ENCODE measurements around the gene CNOT6L.

Gene CNOT6L

GRCh38 chr4:77820649-77821561, 1.7 kb upstream of the CNOT6L start:
- DNase-seq (ENCODE audit: low spot score), result no peak

DNA sequence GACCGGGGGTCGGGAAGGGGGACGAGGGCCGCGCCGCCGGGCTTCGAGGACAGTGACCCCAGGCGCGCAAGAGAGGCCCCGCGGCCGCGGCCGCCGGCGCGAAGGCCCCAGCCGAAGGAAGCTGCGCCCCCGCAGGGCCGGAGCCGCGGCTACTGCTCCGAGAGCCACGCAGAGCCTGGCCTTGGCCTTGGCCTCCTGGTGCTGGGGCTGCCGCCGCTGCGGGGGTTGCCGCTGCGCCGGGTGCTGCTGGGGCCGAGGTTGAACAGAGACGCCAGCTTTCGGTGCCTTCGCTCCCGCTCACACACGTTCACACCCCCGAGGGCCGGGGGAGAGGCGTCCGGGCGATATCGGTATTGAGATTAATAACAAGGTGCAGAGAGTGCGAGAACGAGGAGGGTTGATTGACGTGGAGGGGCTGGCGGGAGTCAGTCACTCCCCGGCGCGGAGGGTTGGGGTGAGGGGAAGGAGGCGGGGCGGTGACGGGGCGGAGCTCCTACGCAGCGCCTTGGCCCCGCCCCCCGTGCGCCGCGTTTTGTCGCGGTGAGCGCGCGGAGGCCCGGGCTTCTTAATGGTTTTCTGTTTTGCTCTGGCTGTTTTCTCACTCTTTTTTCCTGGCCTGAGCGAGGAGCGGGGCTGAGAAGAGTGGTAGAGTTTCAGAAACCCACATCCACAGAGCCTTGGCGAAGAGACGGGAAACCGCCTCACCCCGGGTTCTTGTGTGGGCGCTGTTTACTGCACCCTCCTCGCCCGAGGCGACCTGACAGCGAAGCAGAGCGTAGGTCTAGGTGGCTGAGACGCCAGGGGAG, 878 bp upstream of the CNOT6L start:
- peak; percentile 94 for DNase-seq (ENCODE audit: low spot score)

- no peak for DNase-seq (ENCODE audit: low spot score)
Observed at GRCh38 chr4:77819404-77819842, 255 bp upstream of the CNOT6L start.

- DNase-seq (ENCODE audit: low spot score), result peak; percentile 47
Observed at GRCh38 chr4:77818073-77818601, 1.0 kb downstream of the CNOT6L start.

GRCh38 chr4:77817304-77818072, 1.7 kb downstream of the CNOT6L start:
- DNase-seq (ENCODE audit: low spot score), result no peak

GRCh38 chr4:77816546-77816945, 2.6 kb downstream of the CNOT6L start:
- no peak for DNase-seq (ENCODE audit: low spot score)

GRCh38 chr4:77815636-77816035, 3.5 kb downstream of the CNOT6L start:
- no peak for DNase-seq (ENCODE audit: low spot score)

- DNase-seq (ENCODE audit: low spot score), result no peak
Observed at GRCh38 chr4:77805840-77806239, 13.3 kb downstream of the CNOT6L start.

- DNase-seq (ENCODE audit: low spot score), result no peak
Observed at GRCh38 chr4:77804471-77804870, 14.7 kb downstream of the CNOT6L start.

GRCh38 chr4:77802402-77802801, 16.8 kb downstream of the CNOT6L start:
- DNase-seq (ENCODE audit: low spot score), result no peak

DNA sequence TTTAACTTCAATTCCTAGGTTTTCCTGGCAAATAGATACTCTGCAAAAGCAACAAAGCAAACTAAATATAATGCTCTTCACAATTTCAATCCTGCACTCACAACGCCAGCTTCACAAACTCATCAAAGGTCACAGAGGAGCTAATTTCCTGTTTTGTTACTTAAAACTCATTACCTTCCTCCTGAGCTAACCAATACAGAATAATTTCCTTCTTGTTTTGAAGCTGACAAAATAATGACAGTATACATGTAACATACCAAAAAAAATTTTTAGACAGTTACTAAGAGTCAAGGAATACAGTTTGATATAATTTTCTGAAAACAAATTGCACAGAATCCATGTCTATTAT, 17.9 kb downstream of the CNOT6L start:
- DNase-seq (ENCODE audit: low spot score), result peak; percentile 33

DNA sequence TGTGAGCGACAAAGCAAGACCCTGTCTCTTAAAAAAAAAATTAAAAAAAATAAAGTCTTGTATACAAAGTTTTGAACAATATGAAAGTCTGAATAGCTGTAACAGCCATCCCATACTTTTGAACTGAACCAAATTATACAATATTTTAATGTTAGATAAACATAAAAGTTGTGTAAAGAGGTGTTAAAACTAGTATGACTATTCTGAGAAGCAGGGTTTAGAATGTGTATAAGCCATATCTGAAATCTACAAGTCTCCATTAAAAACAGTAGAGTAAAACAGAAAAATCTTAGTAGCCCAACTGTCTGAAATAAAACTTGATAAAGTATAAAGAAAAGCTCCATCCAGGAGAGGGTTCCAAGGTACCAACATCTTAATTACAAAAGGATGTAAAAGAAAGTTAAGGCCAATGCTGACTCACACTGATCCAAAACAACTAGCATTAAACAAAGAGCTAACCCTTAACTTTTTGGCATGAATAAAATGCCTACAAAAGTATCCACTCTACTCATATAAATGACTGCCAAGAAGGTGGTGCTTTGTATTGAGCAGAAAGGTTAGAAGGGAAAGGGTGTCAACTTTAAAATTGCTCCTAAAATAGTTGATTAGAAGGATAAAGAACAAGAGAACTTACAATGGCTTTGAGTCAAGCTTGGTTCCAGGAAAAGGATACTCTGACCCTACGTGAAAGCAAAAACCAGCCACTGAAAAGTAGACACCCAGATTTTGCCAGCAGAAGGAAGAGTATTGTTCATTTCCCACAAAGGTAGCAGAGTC, 18.5 kb downstream of the CNOT6L start:
- DNase-seq (ENCODE audit: low spot score), result no peak

DNA sequence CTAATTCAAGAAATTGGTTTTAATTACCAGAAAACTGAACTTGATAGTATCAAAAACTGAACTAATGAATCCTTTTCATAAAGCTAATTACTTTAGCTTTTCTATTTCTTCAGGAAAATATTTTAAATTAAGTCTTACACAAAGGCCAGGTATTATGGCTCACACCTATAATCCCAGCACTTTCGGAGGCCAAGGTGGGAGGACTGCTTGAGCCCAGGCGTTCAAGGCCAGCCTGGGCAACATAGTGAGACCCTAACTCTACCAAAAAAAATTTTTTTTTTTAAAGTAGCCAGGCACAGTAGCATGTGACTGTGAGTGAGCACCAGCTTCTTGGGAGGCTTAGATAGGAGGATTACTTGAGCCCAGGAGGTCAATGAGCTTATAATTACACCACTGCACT, 19.1 kb downstream of the CNOT6L start:
- no peak for DNase-seq (ENCODE audit: low spot score)

- DNase-seq (ENCODE audit: low spot score), result no peak
Observed at GRCh38 chr4:77798385-77798784, 20.8 kb downstream of the CNOT6L start.

DNA sequence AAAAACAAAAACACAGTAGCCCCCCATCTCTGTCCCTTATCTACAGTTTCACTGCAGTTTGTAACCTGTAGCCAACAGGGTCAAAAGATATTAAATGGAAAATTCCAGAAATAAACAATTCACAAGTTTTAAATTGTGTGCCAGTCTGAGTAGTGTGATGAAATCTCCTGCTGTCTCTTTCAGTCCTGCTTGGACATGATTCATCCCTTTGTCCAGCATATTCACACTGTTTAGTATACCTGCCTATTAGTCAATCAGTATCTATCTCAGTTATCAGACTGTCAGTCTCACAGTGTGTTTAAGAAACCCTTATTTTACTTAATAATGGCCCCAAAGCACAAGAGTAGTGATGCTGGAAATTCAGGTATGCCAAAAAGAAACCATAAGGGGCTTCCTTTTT, 21.9 kb downstream of the CNOT6L start:
- no peak for DNase-seq (ENCODE audit: low spot score)

DNA sequence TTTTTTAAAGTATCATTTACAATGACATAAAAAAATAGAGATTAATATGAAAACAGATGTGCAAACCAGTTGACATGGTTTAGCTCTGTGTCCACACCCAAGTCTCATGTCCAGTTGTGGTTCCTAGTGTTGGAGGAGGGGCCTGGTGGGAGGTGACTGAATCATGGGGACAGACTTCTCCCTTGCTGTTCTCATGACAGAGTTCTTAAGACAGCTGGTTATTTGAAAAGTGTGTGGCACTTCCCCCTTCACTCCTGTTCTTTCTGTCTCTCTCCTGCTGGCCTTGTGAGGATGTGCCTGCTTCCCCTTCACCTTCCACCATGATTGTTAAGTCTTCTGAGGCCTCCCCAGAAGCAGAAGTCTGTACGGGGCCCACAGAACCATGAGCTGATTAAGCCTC, 23.8 kb downstream of the CNOT6L start:
- DNase-seq (ENCODE audit: low spot score), result no peak

- no peak for DNase-seq (ENCODE audit: low spot score)
Observed at GRCh38 chr4:77790146-77790545, 29.0 kb downstream of the CNOT6L start.

DNA sequence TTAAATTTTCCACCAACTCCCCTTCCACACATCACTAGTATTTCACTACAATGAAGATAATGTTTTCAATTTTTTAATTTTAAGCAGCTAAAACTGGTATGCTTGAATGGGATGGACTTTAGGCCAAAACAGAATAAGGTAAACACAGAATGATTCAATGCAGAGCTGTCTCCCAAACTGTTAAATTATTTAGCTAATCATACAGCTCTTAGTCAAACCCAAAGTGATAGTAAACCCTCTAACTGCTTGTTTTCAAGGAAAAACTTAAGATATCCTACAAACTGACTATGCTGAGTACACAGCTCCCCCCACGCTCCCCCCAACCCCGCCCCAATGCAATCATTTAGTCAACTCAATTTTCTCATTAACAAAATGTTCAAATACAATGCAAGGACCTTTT, 30.2 kb downstream of the CNOT6L start:
- DNase-seq (ENCODE audit: low spot score), result no peak

- no peak for DNase-seq (ENCODE audit: low spot score)
Observed at GRCh38 chr4:77787969-77788368, 31.2 kb downstream of the CNOT6L start.

- no peak for DNase-seq (ENCODE audit: low spot score)
Observed at GRCh38 chr4:77785669-77786068, 33.5 kb downstream of the CNOT6L start.

DNA sequence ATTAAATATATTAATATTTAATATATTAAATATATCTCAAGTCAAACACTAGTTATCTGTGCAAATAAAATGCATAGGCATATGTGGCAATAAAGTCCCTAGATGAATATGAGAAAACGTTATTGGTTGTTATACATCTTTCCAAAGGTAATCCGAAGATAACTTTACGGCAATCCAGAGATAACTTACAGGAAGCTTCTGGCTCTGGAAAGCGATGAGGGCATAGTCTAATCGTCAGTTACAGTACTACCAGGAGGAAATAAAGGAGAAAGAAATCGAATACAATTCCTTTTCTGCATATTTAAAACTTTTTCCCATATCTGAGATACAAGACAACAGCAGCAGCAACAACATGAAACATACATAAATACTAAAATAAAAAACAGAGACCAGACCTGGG, 35.3 kb downstream of the CNOT6L start:
- DNase-seq (ENCODE audit: low spot score), result no peak

All from CD4-positive, alpha-beta T cell treated with Interleukin-6 at 100 ng/mL for 8 hours (primary cell).